Measurements from ENCODE around the gene SASH1.

Gene SASH1

DNA sequence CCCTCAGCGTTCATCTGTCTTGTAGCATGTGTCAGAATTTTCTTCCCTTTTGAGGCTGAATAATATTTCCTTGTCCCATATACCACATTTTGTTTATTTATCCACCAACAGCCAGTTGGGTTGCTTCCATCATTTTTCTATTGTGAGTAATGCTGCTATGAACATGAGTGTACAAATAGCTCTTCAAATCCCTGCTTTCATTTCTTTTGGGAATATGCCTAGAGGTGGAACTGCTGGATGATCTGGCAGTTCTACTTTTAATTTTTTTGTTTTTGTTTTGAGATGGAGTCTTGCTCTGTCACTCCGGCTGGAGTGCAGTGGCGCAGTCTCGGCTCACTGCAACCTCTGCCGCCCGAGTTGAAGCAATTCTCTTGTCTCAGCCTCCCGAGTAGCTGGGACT, 64.7 kb downstream of the SASH1 start:
- Histone ChIP-seq H3K27me3 (no peaks in the 10 kb centered on the region), H3K4me1 (peaks cover 0 to 33% (median 22%) of the 10 kb centered on the region in 4 donors), H3K9me3 (peaks cover 0 to 2% (median 0%) of the 10 kb centered on the region in 3 donors), H3K36me3 (no peaks in the 10 kb centered on the region), H3K27ac (peak overlapping the region; percentile 61 to 75), H3K4me3 (no peak overlapping the region)
- no peak for TF ChIP-seq CTCF (IDR thresholded peaks at IDR 0.05)
- intact Hi-C loops (cut with DNase I; ENCODE audit: low total_unique reads), result loop anchor here (10.0 kb wide), 1 partner anchor 63 kb away; the partner anchor contains the start of gene SASH1
- peak; percentile 35 to 71 for DNase-seq

GRCh38 chr6:148413321-148414091, 70.9 kb downstream of the SASH1 start:
- Histone ChIP-seq H3K27ac (peak overlapping the region in 1 of 2 donors; percentile 10), H3K36me3 (no peaks in the 10 kb centered on the region), H3K9me3 (no peaks in the 10 kb centered on the region), H3K4me3 (no peak overlapping the region), H3K27me3 (no peaks in the 10 kb centered on the region), H3K4me1 (peaks cover 0 to 34% (median 22%) of the 10 kb centered on the region in 4 donors)
- intact Hi-C loops (cut with DNase I; ENCODE audit: low total_unique reads), result no loop called here
- no peak for TF ChIP-seq CTCF (IDR thresholded peaks at IDR 0.05)
- no peak for DNase-seq

DNA sequence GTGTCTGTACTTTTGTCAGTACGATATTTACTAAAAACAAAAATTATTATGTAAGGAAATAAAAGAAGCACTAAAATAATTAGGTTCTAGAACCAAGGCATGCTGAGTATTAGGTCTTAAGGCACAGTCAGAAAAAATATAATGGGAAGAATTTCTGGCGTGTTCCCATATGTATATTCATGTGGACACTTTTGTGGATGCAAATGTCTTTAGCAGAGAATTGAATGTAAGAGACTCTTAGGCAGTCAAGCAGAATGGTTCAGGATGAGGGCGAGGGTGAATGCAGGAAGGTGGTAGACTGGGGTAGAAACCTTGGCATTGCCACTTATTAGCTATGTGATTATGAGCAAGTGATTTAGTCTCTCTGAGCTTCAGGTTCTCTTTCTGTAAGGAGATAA, 71.5 kb downstream of the SASH1 start:
- intact Hi-C loops (cut with DNase I; ENCODE audit: low total_unique reads), result no loop called here

DNA sequence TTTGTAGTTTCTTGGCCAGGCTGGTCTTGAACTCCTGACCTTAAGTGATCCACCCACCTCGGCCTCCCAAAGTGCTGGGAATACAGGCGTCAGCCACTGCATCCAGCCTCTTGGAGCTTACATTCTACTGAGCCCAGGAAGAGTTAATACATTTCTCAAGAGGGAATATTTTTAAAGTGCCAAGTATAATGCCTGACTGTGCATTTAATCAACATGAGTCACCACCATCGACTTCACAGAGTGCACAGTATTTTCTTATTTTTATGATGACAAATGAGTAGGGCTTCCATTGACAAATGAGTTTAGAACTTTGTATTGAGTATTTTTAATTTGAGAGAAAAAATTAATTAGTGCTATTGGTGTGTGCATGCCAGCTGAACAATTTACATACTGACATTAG, 72.2 kb downstream of the SASH1 start:
- peak overlapping the region; percentile 29 for H3K27ac ChIP-seq
- no peak overlapping the region for H3K4me3 ChIP-seq
- no peaks in the 10 kb centered on the region for H3K36me3 ChIP-seq
- DNase-seq, result no peak
- intact Hi-C loops (cut with DNase I; ENCODE audit: low total_unique reads), result no loop called here
- H3K4me1 ChIP-seq, result peaks cover 0 to 34% (median 22%) of the 10 kb centered on the region in 4 donors
- H3K27me3 ChIP-seq, result no peaks in the 10 kb centered on the region
- H3K9me3 ChIP-seq, result no peaks in the 10 kb centered on the region
- TF ChIP-seq CTCF (IDR thresholded peaks at IDR 0.05), result no peak

More for the DNA sequence above, 71.5 kb downstream of the SASH1 start:
- Histone ChIP-seq H3K36me3 (no peaks in the 10 kb centered on the region), H3K4me3 (no peak overlapping the region), H3K27ac (peak overlapping the region in 1 of 2 donors; percentile 29), H3K9me3 (no peaks in the 10 kb centered on the region), H3K4me1 (peaks cover 0 to 34% (median 22%) of the 10 kb centered on the region in 4 donors), H3K27me3 (no peaks in the 10 kb centered on the region)
- no peak for TF ChIP-seq CTCF (IDR thresholded peaks at IDR 0.05)
- DNase-seq, result no peak

- Histone ChIP-seq H3K27ac (peak overlapping the region in 1 of 2 donors; percentile 19), H3K36me3 (no peaks in the 10 kb centered on the region), H3K4me3 (no peak overlapping the region), H3K27me3 (no peaks in the 10 kb centered on the region), H3K9me3 (no peaks in the 10 kb centered on the region), H3K4me1 (peaks cover 0 to 34% (median 22%) of the 10 kb centered on the region in 4 donors)
- no peak for DNase-seq
- no peak for TF ChIP-seq CTCF (IDR thresholded peaks at IDR 0.05)
- intact Hi-C loops (cut with DNase I; ENCODE audit: low total_unique reads), result no loop called here
These were observed 73.0 kb downstream of the SASH1 start for GRCh38 chr6:148415511-148416260.

All from tibial artery (tissue), 4 donors.